ENCODE measurements around the gene SH3RF3.

The SH3RF3 gene

DNA sequence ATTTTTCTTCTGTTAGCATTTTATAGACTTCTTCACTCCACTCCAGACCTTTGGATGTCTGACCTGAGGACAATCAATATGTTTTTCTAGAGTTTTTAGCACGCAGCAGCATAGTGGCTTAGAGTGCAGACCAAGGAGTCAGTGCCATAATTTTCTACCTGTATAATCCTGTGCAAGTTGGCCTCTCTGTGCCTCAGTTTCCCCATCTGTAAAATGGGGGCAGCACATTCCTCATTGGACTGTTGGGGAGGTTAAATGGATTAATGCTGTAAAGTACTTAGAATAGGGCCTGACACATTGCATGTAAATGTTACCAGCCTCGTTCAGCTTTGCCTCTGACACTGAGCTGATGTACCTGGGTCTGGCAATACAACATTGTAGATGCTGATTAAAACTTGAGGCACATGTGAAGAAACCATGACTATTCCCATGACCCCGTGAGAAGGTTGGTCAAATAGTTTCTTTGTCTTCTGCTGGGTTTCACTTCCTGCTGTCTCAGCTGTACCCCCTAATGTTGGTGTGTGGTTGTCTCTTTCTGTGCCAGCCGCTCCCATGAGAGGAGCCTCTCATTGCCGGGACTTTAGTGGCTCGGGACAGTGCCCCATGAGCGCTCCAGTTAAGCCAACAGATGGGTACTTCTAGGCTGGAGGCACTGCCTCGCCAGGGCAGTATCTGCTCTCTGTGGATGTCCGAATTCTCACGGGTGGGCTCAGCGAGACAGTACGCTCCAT lies 125.3 kb downstream of the SH3RF3 start:
- TF ChIP-seq, protein P1, sequence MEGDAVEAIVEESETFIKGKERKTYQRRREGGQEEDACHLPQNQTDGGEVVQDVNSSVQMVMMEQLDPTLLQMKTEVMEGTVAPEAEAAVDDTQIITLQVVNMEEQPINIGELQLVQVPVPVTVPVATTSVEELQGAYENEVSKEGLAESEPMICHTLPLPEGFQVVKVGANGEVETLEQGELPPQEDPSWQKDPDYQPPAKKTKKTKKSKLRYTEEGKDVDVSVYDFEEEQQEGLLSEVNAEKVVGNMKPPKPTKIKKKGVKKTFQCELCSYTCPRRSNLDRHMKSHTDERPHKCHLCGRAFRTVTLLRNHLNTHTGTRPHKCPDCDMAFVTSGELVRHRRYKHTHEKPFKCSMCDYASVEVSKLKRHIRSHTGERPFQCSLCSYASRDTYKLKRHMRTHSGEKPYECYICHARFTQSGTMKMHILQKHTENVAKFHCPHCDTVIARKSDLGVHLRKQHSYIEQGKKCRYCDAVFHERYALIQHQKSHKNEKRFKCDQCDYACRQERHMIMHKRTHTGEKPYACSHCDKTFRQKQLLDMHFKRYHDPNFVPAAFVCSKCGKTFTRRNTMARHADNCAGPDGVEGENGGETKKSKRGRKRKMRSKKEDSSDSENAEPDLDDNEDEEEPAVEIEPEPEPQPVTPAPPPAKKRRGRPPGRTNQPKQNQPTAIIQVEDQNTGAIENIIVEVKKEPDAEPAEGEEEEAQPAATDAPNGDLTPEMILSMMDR (IDR thresholded peaks at IDR 0.05; ENCODE audit: borderline replicate concordance, insufficient read depth, low read depth, low read length): no peak
- H3K4me3 ChIP-seq (ENCODE audit: low read depth, low read length): no peak overlapping the region

DNA sequence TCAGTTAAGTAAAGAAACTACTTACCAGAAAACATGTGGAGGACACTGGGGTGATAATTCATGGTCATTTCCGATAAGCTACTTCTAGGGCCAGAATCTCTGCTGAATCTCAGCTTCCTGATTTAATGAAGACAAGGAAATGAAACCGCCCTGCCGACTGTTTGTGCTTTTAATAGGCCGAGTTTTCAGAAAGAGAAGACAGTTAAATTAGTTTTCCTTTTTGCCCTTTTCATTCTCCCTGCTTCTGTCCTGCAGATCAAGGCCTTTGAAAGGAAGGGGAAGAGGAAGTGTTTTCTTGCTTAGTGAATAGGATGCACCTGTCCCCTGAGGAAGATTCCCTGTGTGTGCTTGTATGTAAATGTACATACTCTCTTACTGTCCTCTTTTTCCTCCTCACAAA lies 126.6 kb downstream of the SH3RF3 start:
- H3K4me3 ChIP-seq (ENCODE audit: low read depth, low read length): no peak overlapping the region

DNA sequence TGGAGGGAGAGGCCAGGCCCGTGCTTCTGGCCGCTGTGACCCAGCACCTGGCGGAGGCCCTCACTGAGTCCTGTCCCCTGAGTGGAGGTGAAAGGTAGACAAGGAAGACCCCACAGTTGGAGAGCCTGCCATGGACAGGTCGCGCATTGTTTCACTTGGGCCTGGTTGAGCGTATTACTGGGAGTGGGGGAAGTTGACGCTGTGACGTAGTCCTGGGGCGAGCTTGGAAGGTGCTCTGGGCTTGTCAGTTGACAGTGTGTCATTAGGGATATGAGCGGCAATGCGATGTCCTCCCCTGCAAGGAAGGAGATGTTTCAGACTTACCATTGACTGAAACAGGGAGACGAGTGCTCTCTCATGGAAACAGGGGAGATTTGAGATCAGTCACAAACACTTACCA lies 127.1 kb downstream of the SH3RF3 start:
- H3K4me3 ChIP-seq (ENCODE audit: low read depth, low read length): no peak overlapping the region
- TF ChIP-seq, protein P1 (IDR thresholded peaks at IDR 0.05; ENCODE audit: borderline replicate concordance, insufficient read depth, low read depth, low read length): no peak

More for the DNA sequence above, 126.6 kb downstream of the SH3RF3 start:
- TF ChIP-seq, protein P1 (IDR thresholded peaks at IDR 0.05; ENCODE audit: borderline replicate concordance, insufficient read depth, low read depth, low read length): no peak

DNA sequence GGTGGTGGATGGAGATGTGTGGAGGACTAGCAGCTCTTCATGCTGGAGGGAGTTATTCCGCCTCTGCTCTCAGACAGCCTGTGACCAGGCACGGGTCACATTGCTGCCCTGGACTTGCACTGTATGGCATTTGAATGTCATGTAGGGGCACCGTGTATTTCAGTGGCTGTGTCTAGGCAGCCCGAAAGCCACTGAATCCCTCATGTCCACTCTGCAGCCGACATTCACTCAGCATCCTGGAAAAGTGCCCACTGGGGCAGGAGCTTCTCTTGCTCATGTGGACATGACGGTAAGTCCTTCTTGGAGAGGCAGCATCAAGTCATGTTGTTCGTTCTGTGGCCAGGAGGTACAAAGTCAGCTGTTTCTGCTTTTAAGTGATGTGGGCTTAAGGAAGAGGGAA lies 127.9 kb downstream of the SH3RF3 start:
- no peak overlapping the region for H3K4me3 ChIP-seq (ENCODE audit: low read depth, low read length)
- TF ChIP-seq, protein P1 (IDR thresholded peaks at IDR 0.05; ENCODE audit: borderline replicate concordance, insufficient read depth, low read depth, low read length): no peak

GRCh38 chr2:109257653-109258052 lies 128.6 kb downstream of the SH3RF3 start:
- TF ChIP-seq, protein P1 (IDR thresholded peaks at IDR 0.05; ENCODE audit: borderline replicate concordance, insufficient read depth, low read depth, low read length): no peak
- H3K4me3 ChIP-seq (ENCODE audit: low read depth, low read length): no peak overlapping the region

DNA sequence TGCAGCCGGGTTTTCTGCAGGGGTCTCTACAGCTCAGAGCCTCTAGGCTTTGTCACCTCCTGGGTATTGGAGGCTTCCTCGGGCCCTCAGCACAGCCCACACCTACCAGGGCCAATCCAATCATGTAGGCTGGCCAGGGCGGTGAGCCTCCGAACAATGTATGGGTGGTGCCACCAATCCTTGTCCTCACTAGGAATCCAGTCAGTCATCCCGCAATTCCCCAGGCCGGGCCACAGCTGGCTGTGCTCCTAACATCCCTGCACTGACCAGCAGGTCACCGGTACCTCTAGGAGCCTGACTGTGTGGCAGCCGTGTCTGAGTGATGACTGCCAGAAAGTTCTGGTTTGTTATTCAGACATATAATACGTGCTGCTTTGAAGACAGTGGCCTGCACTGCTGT lies 129.4 kb downstream of the SH3RF3 start:
- TF ChIP-seq, protein P1 (IDR thresholded peaks at IDR 0.05; ENCODE audit: borderline replicate concordance, insufficient read depth, low read depth, low read length): no peak
- H3K4me3 ChIP-seq (ENCODE audit: low read depth, low read length): no peak overlapping the region

DNA sequence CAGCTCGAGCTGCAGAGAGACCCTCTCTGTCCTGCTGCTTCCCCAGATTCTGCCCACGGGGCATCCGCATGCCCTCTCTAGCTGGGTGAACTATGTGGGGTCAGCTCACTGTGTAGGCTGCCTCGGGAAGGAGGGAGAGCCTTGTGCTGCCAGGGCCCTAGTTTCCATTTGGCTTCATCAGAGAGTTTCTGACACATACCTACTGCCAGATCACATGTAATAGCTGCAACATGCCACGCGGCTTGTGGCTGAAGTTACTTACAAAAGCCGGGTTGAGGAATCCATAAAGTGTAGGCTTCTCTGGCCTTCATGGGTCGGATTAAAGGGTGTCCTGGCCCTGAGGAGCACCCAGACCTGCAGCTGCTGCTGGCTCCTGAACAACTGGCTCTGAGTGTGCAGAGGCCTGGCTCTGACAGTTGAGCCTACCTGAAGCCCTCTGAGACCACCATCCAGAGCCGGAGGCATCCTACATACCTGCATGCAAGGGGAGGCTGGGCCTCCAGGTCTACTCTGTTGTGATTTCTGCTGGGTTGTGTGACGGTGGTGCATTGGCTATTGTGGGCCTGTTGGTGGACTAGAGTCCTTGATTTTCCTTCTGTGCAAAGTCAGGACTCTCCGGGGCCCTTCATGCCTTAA lies 130.0 kb downstream of the SH3RF3 start:
- TF ChIP-seq, protein P1 (IDR thresholded peaks at IDR 0.05; ENCODE audit: borderline replicate concordance, insufficient read depth, low read depth, low read length): no peak

More for the DNA sequence above, 130.0 kb downstream of the SH3RF3 start:
- no peak overlapping the region for H3K4me3 ChIP-seq (ENCODE audit: low read depth, low read length)
